HepG2 (cell line): ENCODE data around the gene C9orf50. TPM values are rescaled to one million over a fixed set of nuclear protein-coding genes. Genes with fewer than 3 reads are reported as not detected.

ENCODE experiments used
- ATF7-NPFF ChIP-seq: sonication (generic); formaldehyde crosslinking; IDR thresholded peaks from 2 replicates; pipeline ENCODE4 v1.8.1; 2023; ENCODE audit warnings: mild to moderate bottlenecking, low read depth, missing genetic modification reagents, moderate library complexity
- HNF4A ChIP-seq: sonication (generic); formaldehyde crosslinking; IDR thresholded peaks from 2 replicates; pipeline ENCODE4 v1.4.0; 2020; ENCODE audit warnings: missing genetic modification reagents
- KAT7 ChIP-seq: IDR thresholded peaks from 2 replicates; pipeline ENCODE4 v1.6.1; 2018; ENCODE audit warnings: borderline replicate concordance, missing compliant biosample characterization
- NFE2L2 ChIP-seq: fragments of 150-350 bp; IDR thresholded peaks from 2 replicates; pipeline ENCODE4 v1.6.1; 2014; ENCODE audit warnings: low read length
- PHF21A ChIP-seq: sonication (generic); formaldehyde crosslinking; IDR thresholded peaks from 2 replicates; pipeline ENCODE4 v1.5.0; 2020; ENCODE audit warnings: mild to moderate bottlenecking, missing genetic modification reagents
- ZBTB40 ChIP-seq, 2 experiments: fragments of 450-650 bp in 1 of 2; sonication (generic) in 1 of 2; formaldehyde crosslinking in 1 of 2; IDR thresholded peaks; 2 replicates each; pipeline versions ENCODE4 v1.6.1 to v1.8.0; 2016 to 2022; ENCODE audit warnings: antibody characterized with exemption in 1 of 2, mild to moderate bottlenecking in 1 of 2, missing genetic modification reagents in 1 of 2
- ZBTB46 ChIP-seq: sonication (generic); formaldehyde crosslinking; IDR thresholded peaks from 2 replicates; pipeline ENCODE4 v1.4.0; 2020; ENCODE audit warnings: mild to moderate bottlenecking, missing genetic modification reagents, borderline replicate concordance
- ZNF407 ChIP-seq: sonication (generic); formaldehyde crosslinking; IDR thresholded peaks from one replicate; pipeline ENCODE4 v1.5.1; 2020; ENCODE audit warnings: mild to moderate bottlenecking, missing genetic modification reagents; ENCODE audit errors: not compliant biosample characterization
- polyA plus RNA-seq, 8 experiments: library from polyadenylated mRNA; depleted of rRNA in 3 of 8; stranded (reverse) in 7 of 8; unstranded in 1 of 8; fragments of >200 nt; fragmentation: Illumina TruSeq in 4 of 8; extraction: Trizol in 4 of 8; gene quantifications; 2 replicates each; pipeline versions ENCODE4 v1.2.1 to v1.2.3, GENCODE V29; 2011 to 2016; ENCODE audit warnings: low read depth in 4 of 8, missing spikeins in 1 of 8, mixed read lengths in 1 of 8; ENCODE audit not compliant: insufficient read depth in 1 of 8
- total RNA-seq, 5 experiments: library from RNA; depleted of rRNA; stranded (reverse); fragments of >200 nt; fragmentation: Illumina TruSeq; extraction: Trizol; gene quantifications; 2 replicates each; pipeline ENCODE4 v1.2.3, GENCODE V29; 2016; ENCODE audit warnings: low read depth in 1 of 5

C9orf50 gene
- total and polyA plus RNA-seq, 2 of the 13 experiments (the other 11 are each of a cell fraction or from before 2014, with no cell fraction given) = not detected

GRCh38 chr9:129597355-129598088 is 23.4 kb downstream of the C9orf50 start (continued):
- TF ChIP-seq ZNF407 = peak; percentile 39
- peak; percentile 67 for TF ChIP-seq HNF4A (CRISPR knock-in tag)
- TF ChIP-seq PHF21A (CRISPR knock-in tag) = peak; percentile 95
- TF ChIP-seq ATF7-NPFF (CRISPR knock-in tag) = no peak; the same call in 1 of the 2 replicates
- TF ChIP-seq ZBTB40 (IDR thresholded peaks at IDR 0.05) = no peak
- peak; percentile 34 for TF ChIP-seq ZBTB40 (CRISPR knock-in tag; IDR thresholded peaks at IDR 0.05)
- 0 out of 2 replicates have a peak, but pooled peaks have one; percentile 75 for TF ChIP-seq ZBTB46 (CRISPR knock-in tag)
- TF ChIP-seq KAT7 = peak; percentile 72; the same call in 1 of the 2 replicates
- TF ChIP-seq NFE2L2 = no peak
